Muscle layer of duodenum (tissue), 2 donors: ENCODE measurements around the gene MRAP2.
"Not testable (repeated sequence)": the region's sequence is repeated elsewhere in the genome, so short reads cannot be mapped to it uniquely, and the experiment has no call there.

Source experiments
- H3K27ac ChIP-seq: one replicate; pipeline ENCODE4 v1.7.0; 2013; ENCODE audit warnings: mild to moderate bottlenecking, low read length
- H3K27me3 ChIP-seq: one replicate; pipeline ENCODE4 v1.7.0; 2013; ENCODE audit warnings: low read depth, mild to moderate bottlenecking, control low read depth, low read length
- H3K36me3 ChIP-seq, 2 donors: one replicate each; pipeline ENCODE4 v1.7.0; 2013; ENCODE audit warnings: low read length in 2 of 2, control low read depth in 1 of 2, mild to moderate bottlenecking in 1 of 2; ENCODE audit not compliant: insufficient read depth in 2 of 2, control insufficient read depth in 1 of 2
- H3K4me1 ChIP-seq, 2 donors: one replicate each; pipeline ENCODE4 v1.7.0; 2013; ENCODE audit warnings: low read length in 2 of 2, mild to moderate bottlenecking in 2 of 2, control low read depth in 1 of 2, moderate library complexity in 1 of 2; ENCODE audit not compliant: insufficient read depth in 2 of 2, control insufficient read depth in 1 of 2
- H3K4me3 ChIP-seq, 2 donors: one replicate each; pipeline ENCODE4 v1.7.0; 2013; ENCODE audit warnings: low read length in 2 of 2, low read depth in 1 of 2, mild to moderate bottlenecking in 1 of 2
- H3K9me3 ChIP-seq, 2 donors: one replicate each; pipeline ENCODE4 v1.7.0; 2013; ENCODE audit warnings: low read length in 2 of 2, control low read depth in 1 of 2, mild to moderate bottlenecking in 1 of 2; ENCODE audit not compliant: control insufficient read depth in 1 of 2
- donor health status: healthy.

MRAP2 gene

DNA sequence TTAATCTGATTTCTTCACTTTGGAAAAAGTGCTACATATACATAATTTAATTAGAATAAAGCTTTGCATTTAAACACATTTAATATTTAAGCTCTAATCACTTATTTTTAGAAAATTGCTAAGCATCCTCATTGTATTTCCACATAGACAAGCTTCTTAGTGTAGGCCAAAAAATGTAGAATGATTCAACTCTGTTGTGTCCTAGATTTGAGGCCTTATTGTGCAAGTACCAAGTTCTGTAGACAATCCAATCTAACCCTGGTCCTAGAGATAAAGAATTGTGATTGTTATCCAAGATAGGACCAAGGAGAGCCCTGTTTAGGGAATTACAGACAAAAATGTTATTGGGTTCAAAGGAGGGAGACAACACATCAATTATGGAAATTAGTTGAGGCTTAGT is 27.6 kb downstream of the MRAP2 start:
- Histone ChIP-seq H3K4me3 (no peak overlapping the region), H3K27ac (no peak overlapping the region), H3K36me3 (no peaks in the 10 kb centered on the region), H3K27me3 (no peaks in the 10 kb centered on the region), H3K4me1 (no peaks in the 10 kb centered on the region), H3K9me3 (no peaks in the 10 kb centered on the region)

DNA sequence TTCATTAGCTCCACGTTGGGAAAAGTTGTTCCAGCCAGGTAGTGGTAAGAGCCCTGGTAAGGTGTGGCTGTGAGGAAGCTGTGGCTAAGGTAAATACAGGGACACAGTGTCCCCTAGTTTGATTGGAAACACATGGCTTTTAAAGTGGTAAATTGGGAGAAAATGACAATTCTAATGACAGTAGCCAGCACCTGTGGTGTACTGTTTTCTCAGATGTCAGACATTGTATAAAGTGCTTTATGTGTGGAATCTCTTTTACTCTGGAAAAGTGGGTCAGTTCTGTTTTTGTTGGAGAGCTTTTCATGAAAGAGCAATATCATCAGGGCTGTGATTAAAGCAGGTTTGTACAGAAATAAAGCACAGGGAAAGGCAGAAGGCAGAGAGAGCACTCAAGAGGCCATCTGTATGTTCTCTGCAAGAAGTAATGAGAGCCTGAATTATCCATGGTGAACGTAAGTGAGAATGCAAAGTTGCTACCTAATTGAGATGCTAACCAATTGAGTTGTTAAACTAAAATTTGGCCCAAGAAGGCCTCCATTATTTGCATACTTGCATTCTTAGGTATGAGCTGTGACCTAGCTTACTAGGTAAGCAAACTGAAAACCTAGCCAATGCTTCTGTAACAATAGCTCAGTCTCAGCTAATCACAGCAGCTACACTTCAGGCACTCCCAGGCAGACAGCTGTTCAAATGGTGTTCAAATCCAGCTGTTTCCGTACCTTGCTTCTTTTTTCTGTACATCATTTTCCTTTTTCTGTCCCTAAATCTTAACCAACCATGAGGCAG is 28.2 kb downstream of the MRAP2 start:
- Histone ChIP-seq H3K27ac (no peak overlapping the region), H3K4me3 (no peak overlapping the region)

DNA sequence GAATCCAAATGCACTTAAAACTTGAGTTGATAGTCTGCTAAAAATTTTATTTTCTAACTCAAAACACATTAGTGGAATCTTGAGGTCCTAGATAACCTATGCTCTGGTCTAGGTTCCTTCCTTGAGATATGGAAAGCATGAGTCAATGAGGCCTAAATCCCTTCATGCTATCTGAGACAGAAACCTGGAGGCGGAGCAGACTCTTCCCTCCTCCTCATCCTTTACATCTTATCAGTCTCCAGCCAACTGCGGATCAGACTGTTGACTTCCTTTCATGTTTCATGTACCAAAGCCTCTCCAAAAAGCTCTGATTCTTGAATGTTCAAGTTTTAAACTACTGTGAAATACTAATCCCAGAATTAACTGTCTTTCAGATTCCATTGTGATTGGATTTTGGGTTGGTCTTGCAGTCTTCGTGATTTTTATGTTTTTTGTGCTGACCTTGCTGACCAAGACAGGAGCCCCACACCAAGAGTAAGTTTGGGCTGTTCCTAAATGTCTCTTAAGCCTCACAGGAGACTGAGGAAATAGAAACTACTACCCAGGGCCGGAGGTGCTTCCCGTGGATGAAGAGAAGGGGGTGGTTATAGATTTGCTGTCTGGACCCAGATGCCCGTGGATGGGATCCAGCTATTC is 29.1 kb downstream of the MRAP2 start:
- Histone ChIP-seq H3K9me3 (no peaks in the 10 kb centered on the region), H3K4me1 (no peaks in the 10 kb centered on the region)

More for the DNA sequence above, 28.2 kb downstream of the MRAP2 start:
- Histone ChIP-seq H3K4me1 (no peaks in the 10 kb centered on the region), H3K36me3 (no peaks in the 10 kb centered on the region), H3K9me3 (no peaks in the 10 kb centered on the region), H3K27me3 (no peaks in the 10 kb centered on the region)

DNA sequence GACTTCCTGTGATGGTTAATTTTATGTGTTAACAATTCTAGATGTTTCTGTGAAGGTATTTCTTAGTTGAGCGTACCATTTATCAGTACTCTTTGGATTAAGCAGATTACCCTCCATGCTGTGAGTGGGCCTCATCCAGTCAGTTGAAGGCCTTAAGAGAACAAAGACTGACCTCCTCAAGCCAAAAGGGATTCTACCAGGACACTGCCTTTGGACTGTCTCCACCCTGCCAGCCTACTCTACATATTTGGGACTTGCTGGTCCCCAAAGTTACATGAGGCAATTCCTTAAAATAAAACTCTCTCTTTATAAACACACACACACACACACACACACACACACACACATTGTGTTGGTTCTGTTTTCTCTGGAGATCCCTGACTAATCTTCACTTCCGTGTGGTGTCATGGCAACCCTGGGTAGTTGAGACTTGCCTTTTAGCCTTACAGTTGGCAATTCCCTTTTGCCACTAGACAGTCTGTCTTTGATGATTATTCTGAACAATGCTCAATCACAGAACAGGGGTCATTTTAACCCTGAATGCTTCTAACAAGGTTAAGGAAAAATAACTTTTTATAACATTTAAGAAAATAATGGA is 32.2 kb downstream of the MRAP2 start:
- no peak overlapping the region for H3K27ac ChIP-seq

More for the DNA sequence above, 29.1 kb downstream of the MRAP2 start:
- H3K36me3 ChIP-seq: no peaks in the 10 kb centered on the region
- no peaks in the 10 kb centered on the region for H3K27me3 ChIP-seq
- no peak overlapping the region for H3K4me3 ChIP-seq
- H3K27ac ChIP-seq: no peak overlapping the region

DNA sequence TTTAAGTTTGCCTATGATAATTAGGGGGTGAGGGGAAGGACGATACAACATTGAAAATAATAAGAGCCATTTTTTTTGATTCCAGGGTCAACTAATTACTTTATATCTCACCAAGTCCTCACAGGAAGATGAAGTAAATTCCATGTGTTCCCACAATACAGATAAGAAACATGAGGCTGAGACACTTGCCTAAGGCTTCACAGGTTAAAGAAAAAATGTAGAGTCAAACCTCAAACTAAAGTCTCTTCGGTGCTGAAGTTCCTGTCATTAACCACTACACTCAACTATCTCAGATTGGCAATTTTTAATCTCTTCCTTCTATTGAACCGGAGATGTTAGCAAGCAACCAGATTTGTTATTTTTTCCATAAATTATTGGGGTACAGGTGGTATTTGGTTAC is 33.0 kb downstream of the MRAP2 start:
- no peaks in the 10 kb centered on the region for H3K36me3 ChIP-seq
- no peaks in the 10 kb centered on the region for H3K4me1 ChIP-seq
- H3K27ac ChIP-seq: no peak overlapping the region
- H3K9me3 ChIP-seq: no peaks in the 10 kb centered on the region
- no peaks in the 10 kb centered on the region for H3K27me3 ChIP-seq
- H3K4me3 ChIP-seq: no peak overlapping the region

More for the DNA sequence above, 32.2 kb downstream of the MRAP2 start:
- H3K4me1 ChIP-seq: no peaks in the 10 kb centered on the region
- no peaks in the 10 kb centered on the region for H3K27me3 ChIP-seq
- H3K36me3 ChIP-seq: no peaks in the 10 kb centered on the region
- H3K4me3 ChIP-seq: no peak overlapping the region
- no peaks in the 10 kb centered on the region for H3K9me3 ChIP-seq

DNA sequence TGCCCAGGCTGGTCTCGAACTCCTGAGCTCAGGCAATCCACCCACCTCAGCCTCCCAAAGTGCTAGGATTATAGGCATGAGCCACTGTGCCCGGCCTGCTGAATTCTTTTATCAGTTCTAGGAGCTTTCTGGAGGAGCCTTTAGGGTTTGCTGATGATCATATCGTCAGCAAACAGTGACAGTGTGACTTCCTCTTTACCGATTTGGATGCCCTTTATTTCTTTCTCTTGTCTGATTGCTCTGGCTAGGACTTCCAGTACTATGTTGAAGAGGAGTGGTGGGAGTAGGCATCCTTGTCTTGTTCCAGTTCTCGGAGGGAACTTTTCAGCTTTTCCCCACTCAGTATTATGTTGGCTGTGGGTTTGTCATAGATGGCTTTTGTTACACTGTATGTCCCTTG is 35.3 kb downstream of the MRAP2 start:
- not testable (repeated sequence) for H3K27me3 ChIP-seq, H3K27ac ChIP-seq, H3K36me3 ChIP-seq, H3K4me3 ChIP-seq, H3K4me1 ChIP-seq, H3K9me3 ChIP-seq

DNA sequence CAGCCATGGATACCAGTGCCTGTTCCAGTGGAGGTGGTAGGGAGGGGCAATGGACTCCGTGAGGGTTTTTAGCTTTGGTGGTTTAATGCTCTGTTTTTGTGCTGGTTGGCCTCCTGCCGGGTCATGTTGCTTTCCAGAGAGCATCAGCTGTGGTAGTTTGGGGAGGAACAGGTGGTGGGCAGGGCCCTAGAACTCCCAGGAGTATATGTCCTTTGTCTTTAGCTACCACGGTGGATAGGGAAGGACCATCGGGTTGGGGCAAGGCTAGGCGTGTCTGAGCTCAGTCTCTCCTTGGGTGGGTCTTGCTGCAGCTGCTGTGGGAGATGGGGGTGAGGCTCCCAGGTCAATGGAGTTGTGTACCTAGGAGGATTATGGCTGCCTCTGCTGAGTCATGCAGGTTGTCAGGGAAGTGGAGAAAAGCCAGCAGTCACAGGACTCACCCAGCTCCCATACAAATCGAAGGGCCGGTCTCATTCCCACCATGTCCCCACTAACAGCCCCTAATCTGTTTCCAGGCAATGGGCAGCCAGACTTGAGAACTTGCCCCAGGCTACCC is 38.9 kb downstream of the MRAP2 start:
- Histone ChIP-seq H3K36me3 (no peaks in the 10 kb centered on the region), H3K27ac (no peak overlapping the region), H3K9me3 (no peaks in the 10 kb centered on the region), H3K27me3 (no peaks in the 10 kb centered on the region), H3K4me3 (no peak overlapping the region), H3K4me1 (no peaks in the 10 kb centered on the region)

DNA sequence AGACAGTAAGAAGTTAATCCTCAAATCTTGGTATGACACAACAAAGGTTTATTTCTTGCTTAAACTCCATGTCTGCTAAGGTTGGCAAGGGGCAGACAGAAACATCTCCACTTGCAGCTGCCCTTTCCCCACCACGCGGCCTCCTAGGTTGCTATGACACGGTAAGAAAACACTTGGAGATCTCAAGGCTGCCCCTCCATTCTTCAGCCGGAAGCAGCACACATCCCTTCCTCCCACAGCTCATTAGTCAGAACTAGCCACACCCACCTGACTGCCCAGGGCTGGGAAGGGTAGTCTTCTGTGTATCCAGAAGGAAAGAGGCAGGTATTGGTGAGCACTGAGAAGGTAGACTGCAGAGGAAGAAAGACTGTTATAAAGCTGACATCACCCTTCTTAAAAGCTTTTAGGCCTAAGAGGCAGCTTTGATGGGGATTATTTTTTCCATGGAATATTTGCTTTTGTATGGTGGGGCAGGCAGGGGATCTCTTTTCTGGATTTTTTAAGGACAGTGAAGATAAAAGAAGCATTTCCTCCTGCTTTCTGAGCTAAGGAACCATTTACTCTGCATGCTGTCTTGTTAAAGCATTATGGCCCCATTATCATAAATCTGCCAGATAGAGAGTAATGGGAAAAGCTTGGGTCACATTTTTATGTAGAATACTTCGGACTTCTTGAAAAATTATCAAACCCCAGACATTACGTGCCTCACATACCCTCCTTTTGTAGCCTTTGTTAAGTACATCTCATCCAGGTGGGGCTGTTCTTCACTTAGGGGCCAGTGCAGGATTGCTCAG is 41.6 kb downstream of the MRAP2 start:
- H3K36me3 ChIP-seq: no peaks in the 10 kb centered on the region
- H3K4me3 ChIP-seq: no peak overlapping the region
- H3K4me1 ChIP-seq: no peaks in the 10 kb centered on the region
- no peaks in the 10 kb centered on the region for H3K27me3 ChIP-seq
- H3K9me3 ChIP-seq: no peaks in the 10 kb centered on the region
- H3K27ac ChIP-seq: no peak overlapping the region

DNA sequence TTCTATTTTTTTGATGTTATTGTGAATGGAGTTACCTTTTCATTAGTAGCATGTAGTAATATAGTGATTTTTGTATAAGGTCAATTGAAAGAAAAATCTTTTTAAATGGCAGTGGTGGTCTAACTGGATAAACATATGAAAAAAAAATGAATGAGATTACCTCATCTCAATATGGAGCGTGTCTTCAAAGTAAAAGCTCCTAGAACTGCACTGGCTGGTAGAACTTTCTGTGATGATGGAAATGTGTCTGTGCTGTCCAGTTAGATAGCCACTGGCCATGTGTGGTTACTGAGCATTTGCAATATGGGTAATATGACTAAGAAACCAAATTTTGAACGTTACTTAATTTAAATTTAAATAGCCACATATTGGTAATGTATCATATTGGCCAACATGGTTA is 44.1 kb downstream of the MRAP2 start:
- no peaks in the 10 kb centered on the region for H3K27me3 ChIP-seq
- H3K4me3 ChIP-seq: no peak overlapping the region
- H3K27ac ChIP-seq: no peak overlapping the region
- no peaks in the 10 kb centered on the region for H3K9me3 ChIP-seq
- no peaks in the 10 kb centered on the region for H3K4me1 ChIP-seq
- H3K36me3 ChIP-seq: no peaks in the 10 kb centered on the region

DNA sequence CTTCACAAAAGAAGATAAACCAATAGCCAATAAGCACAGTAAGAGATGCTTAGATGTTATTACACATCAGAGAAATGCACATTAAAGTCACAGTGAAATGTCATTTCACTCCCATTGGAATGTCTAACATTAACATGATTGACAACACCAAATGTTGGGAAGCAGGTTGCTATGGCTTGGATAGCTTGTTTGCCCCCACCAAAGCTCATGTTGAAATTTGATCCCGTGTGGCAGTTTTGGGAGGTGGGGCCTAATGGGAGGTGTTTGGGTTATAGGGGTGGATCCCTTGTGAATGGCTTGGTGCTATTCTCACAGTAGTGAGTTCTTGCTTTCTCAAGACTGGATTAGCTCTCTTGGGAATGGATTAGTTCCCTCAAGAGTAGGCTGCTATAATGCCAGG is 44.8 kb downstream of the MRAP2 start:
- no peak overlapping the region for H3K4me3 ChIP-seq
- H3K4me1 ChIP-seq: no peaks in the 10 kb centered on the region
- H3K27me3 ChIP-seq: no peaks in the 10 kb centered on the region
- no peaks in the 10 kb centered on the region for H3K9me3 ChIP-seq
- no peak overlapping the region for H3K27ac ChIP-seq
- H3K36me3 ChIP-seq: no peaks in the 10 kb centered on the region

DNA sequence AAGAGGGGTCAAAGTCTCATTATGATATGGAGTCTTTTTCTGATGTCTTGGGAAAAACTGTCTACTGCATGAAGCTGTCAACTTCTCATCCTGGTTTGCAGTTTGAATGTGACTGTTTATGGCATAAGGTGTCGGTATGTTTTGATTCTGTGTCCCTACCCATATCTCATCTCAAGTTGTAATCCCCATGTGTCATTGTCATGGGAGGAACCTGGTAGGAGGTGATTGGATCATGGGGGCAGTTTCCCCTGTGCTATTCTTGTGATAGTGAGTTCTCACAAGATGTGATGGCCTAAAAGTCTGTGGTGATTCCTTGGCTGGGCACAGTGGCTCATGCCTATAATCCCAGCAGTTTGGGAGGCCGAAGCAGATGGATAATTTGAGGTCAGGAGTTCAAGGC is 47.6 kb downstream of the MRAP2 start:
- Histone ChIP-seq H3K27ac (no peak overlapping the region), H3K27me3 (no peaks in the 10 kb centered on the region), H3K4me1 (no peaks in the 10 kb centered on the region), H3K4me3 (no peak overlapping the region), H3K36me3 (no peaks in the 10 kb centered on the region), H3K9me3 (no peaks in the 10 kb centered on the region)
